HEK293 (cell line): ENCODE results near the gene CFAP45.

Source experiments
- CTCF ChIA-PET: fragments of 350-600 bp; formaldehyde crosslinking; extraction: SDS; loops from one replicate; lab custom pipeline; 2021; ENCODE audit warnings: antibody characterized with exemption; lab: Yijun Ruan, JAX
- POLR2A ChIA-PET: fragments of 300-600 bp; formaldehyde crosslinking; extraction: SDS; loops from one replicate; lab custom pipeline; 2020; ENCODE audit warnings: antibody characterized with exemption, inconsistent platforms; lab: Yijun Ruan, JAX
- H3K27ac ChIP-seq: fragments of 200-500 bp; sonication (Bioruptor generic); 2 replicates; pipeline ENCODE4 v1.5.1; 2014; ENCODE audit warnings: low read depth, low read length, control low read depth, inconsistent platforms; ENCODE audit errors: extremely low read depth
- H3K36me3 ChIP-seq, 2 experiments: fragments of 200-500 bp in 1 of 2; sonication (Bioruptor generic) in 1 of 2; 1 replicate in 1 of 2; 2 replicates in 1 of 2; pipeline ENCODE4 v1.5.1; 2014 to 2017; ENCODE audit warnings: inconsistent platforms in 2 of 2, low read length in 2 of 2; ENCODE audit not compliant: control insufficient read depth in 2 of 2, insufficient read depth in 1 of 2
- H3K4me1 ChIP-seq: fragments of 200-500 bp; sonication (Bioruptor generic); 2 replicates; pipeline ENCODE4 v1.5.1; 2014; ENCODE audit warnings: mild to moderate bottlenecking, low read length, inconsistent platforms; ENCODE audit not compliant: control insufficient read depth, insufficient read depth
- H3K4me3 ChIP-seq: 2 replicates; pipeline ENCODE4 v1.5.1; 2011; ENCODE audit warnings: low read depth, mild to moderate bottlenecking, control low read depth, low read length, moderate library complexity
- H3K9me3 ChIP-seq: fragments of 200-500 bp; sonication (Bioruptor generic); 2 replicates; pipeline ENCODE4 v1.5.1; 2014; ENCODE audit warnings: low read depth, low read length, inconsistent platforms; ENCODE audit not compliant: control insufficient read depth, insufficient read depth
- EGR2 ChIP-seq: fragments of 450-650 bp; formaldehyde crosslinking; IDR thresholded peaks from 2 replicates; pipeline ENCODE4 v1.5.1; 2016; ENCODE audit warnings: low read depth, missing biosample characterization, missing genetic modification characterization
- INSM2 ChIP-seq: fragments of 450-650 bp; formaldehyde crosslinking; IDR thresholded peaks from 2 replicates; pipeline ENCODE4 v1.5.1; 2016; ENCODE audit warnings: missing biosample characterization, missing genetic modification characterization
- KLF1 ChIP-seq: fragments of 450-650 bp; formaldehyde crosslinking; IDR thresholded peaks from 2 replicates; pipeline ENCODE4 v1.5.1; 2016; ENCODE audit warnings: missing biosample characterization, missing genetic modification characterization
- PRDM1 ChIP-seq: fragments of 450-650 bp; formaldehyde crosslinking; IDR thresholded peaks from 2 replicates; pipeline ENCODE4; 2016; ENCODE audit warnings: missing biosample characterization, missing genetic modification characterization
- PRDM2 ChIP-seq: fragments of 450-650 bp; formaldehyde crosslinking; IDR thresholded peaks from 2 replicates; pipeline ENCODE4 v1.5.1; 2016; ENCODE audit warnings: missing biosample characterization, missing genetic modification characterization, borderline replicate concordance
- PRDM4 ChIP-seq: fragments of 450-650 bp; formaldehyde crosslinking; IDR thresholded peaks from 2 replicates; pipeline ENCODE4 v1.5.1; 2017; ENCODE audit warnings: missing biosample characterization, missing genetic modification characterization
- SCRT1 ChIP-seq: fragments of 450-650 bp; formaldehyde crosslinking; IDR thresholded peaks from 2 replicates; pipeline ENCODE4 v1.5.1; 2016; ENCODE audit warnings: missing biosample characterization, missing genetic modification characterization, borderline replicate concordance
- WT1 ChIP-seq: fragments of 450-650 bp; formaldehyde crosslinking; IDR thresholded peaks from 2 replicates; pipeline ENCODE4 v1.5.1; 2016; ENCODE audit warnings: missing biosample characterization, missing genetic modification characterization
- ZBTB17 ChIP-seq: fragments of 450-650 bp; formaldehyde crosslinking; IDR thresholded peaks from 2 replicates; pipeline ENCODE4 v1.5.1; 2016; ENCODE audit warnings: missing biosample characterization, missing genetic modification characterization
- ZNF138 ChIP-seq: fragments of 450-650 bp; formaldehyde crosslinking; IDR thresholded peaks from 2 replicates; pipeline ENCODE4 v1.5.1; 2016; ENCODE audit warnings: missing biosample characterization, missing genetic modification characterization, borderline replicate concordance
- ZNF350 ChIP-seq: fragments of 450-650 bp; formaldehyde crosslinking; IDR thresholded peaks from 2 replicates; pipeline ENCODE4 v1.5.0; 2017; ENCODE audit warnings: missing biosample characterization, mild to moderate bottlenecking, missing genetic modification characterization
- ZNF585B ChIP-seq: fragments of 450-650 bp; formaldehyde crosslinking; IDR thresholded peaks from 2 replicates; pipeline ENCODE4 v1.5.1; 2016; ENCODE audit warnings: missing biosample characterization, missing genetic modification characterization

Gene CFAP45

GRCh38 chr1:159944623-159945455 lies 44.9 kb upstream of the CFAP45 start:
- CTCF ChIA-PET = interaction anchor here (0.6 to 10.8 kb wide), 13 partner anchors 8 to 782 kb away, joined by 3 to 87 read pairs (median 4); partner anchors contain the start of gene TAGLN2
- H3K36me3 ChIP-seq = no peaks in the 10 kb centered on the region
- peak overlapping the region; percentile 24 for H3K4me3 ChIP-seq

More at GRCh38 chr1:159944623-159945455, 44.9 kb upstream of the CFAP45 start:
- TF ChIP-seq KLF1 (tag by site-specific recombination) (no peak), PRDM2 (tag by site-specific recombination) (no peak), PRDM1 (tag by site-specific recombination) (0 out of 2 replicates have a peak, but pooled peaks have one; percentile 6), EGR2 (tag by site-specific recombination) (peak; percentile 82), ZNF138 (no peak), ZNF585B (no peak), ZNF350 (tag by site-specific recombination) (no peak), ZBTB17 (tag by site-specific recombination) (no peak), WT1 (peak; percentile 94), PRDM4 (tag by site-specific recombination) (no peak), SCRT1 (tag by site-specific recombination) (no peak), INSM2 (tag by site-specific recombination) (no peak)
- Histone ChIP-seq H3K4me1 (no peaks in the 10 kb centered on the region), H3K9me3 (no peaks in the 10 kb centered on the region), H3K27ac (no peak overlapping the region)
- POLR2A ChIA-PET = interaction anchor here (0.9 to 4.1 kb wide), 3 partner anchors 13 to 63 kb away, joined by 3 to 25 read pairs (median 3); partner anchors contain the start of gene TAGLN2
